ENCODE results near the gene ARID1B. TPM values are rescaled to one million over a fixed set of nuclear protein-coding genes. Genes with fewer than 3 reads are reported as not detected.
A peak's percentile ranks its signal among the peaks of the same experiment; 100 is the strongest.
"Not testable (repeated sequence)": the region's sequence is repeated elsewhere in the genome, so short reads cannot be mapped to it uniquely, and the experiment has no call there.

The ARID1B gene
- total RNA-seq, 1 experiment from 2014 or later: 63.9 TPM

DNA sequence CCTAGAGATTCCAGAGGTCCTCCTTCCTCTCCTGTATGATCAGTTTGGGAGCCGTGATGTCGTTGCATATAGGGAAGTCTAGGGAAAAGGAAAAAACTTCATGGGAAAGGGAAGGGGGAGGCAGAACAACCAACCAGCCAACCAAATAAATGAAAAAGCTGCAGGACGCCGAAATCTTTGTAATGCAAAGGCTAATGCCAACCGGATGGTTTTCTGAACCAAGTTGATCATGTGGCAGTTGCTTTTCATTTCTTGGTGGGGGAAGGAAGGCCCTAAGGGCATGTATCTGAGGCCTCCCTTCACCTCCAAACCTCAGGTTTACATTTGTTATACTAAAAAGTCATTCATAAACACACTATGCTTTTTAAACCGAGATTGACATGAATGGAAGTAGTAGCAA is 167.2 kb downstream of the ARID1B start:
- Mint-ChIP-seq H3K36me3 (ENCODE audit: insufficient read depth, unreplicated experiment) (peaks cover 13% of the 10 kb centered on the region), H3K9me3 (ENCODE audit: unreplicated experiment) (no peaks in the 10 kb centered on the region), H3K27ac (ENCODE audit: low read depth, unreplicated experiment) (no peak overlapping the region), H3K4me3 (ENCODE audit: unreplicated experiment) (no peak overlapping the region), H3K4me1 (ENCODE audit: insufficient read depth, unreplicated experiment) (peaks cover 17% of the 10 kb centered on the region), H3K27me3 (ENCODE audit: insufficient read depth, unreplicated experiment) (no peaks in the 10 kb centered on the region)
- POLR2A ChIA-PET: interaction anchor here (0.8 to 1.7 kb wide), 6 partner anchors 12 to 166 kb away, joined by 3 to 7 read pairs (median 4); no protein-coding TSS in a partner anchor
- CTCF ChIA-PET: interaction anchor here (0.5 to 1.5 kb wide), 5 partner anchors 11 to 965 kb away, joined by 3 to 5 read pairs (median 3); no protein-coding TSS in a partner anchor
- BruUV-seq (replicated peaks): no TSS peak
- intact Hi-C loops (cut with micrococcal nuclease): no loop called here
- TF ChIP-seq, protein P1, sequence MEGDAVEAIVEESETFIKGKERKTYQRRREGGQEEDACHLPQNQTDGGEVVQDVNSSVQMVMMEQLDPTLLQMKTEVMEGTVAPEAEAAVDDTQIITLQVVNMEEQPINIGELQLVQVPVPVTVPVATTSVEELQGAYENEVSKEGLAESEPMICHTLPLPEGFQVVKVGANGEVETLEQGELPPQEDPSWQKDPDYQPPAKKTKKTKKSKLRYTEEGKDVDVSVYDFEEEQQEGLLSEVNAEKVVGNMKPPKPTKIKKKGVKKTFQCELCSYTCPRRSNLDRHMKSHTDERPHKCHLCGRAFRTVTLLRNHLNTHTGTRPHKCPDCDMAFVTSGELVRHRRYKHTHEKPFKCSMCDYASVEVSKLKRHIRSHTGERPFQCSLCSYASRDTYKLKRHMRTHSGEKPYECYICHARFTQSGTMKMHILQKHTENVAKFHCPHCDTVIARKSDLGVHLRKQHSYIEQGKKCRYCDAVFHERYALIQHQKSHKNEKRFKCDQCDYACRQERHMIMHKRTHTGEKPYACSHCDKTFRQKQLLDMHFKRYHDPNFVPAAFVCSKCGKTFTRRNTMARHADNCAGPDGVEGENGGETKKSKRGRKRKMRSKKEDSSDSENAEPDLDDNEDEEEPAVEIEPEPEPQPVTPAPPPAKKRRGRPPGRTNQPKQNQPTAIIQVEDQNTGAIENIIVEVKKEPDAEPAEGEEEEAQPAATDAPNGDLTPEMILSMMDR (IDR thresholded peaks at IDR 0.05; ENCODE audit: unreplicated experiment): no peak
- no peak for DNase-seq (ENCODE audit: unreplicated experiment)

DNA sequence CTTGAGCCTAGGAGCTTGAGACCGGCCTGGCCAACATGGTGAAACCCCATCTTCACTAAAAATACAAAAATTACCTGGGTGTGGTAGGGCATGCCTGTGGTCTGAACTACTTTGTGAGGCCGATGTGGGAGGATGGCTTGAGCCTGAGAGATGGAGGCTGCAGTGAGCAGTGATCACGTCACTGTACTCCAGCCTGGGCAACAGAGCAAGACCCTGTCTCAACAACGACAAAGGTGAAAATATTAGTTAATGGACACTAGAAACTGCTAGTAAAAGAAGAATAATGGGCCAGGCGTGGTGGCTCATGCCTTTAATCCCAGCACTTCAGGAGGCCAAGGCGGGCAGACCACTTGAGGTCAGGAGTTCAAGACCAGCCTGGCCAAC is 168.6 kb downstream of the ARID1B start:
- H3K27me3 Mint-ChIP-seq (ENCODE audit: insufficient read depth, unreplicated experiment); BruUV-seq (replicated peaks); intact Hi-C loops (cut with micrococcal nuclease); H3K9me3 Mint-ChIP-seq (ENCODE audit: unreplicated experiment); H3K4me3 Mint-ChIP-seq (ENCODE audit: unreplicated experiment); DNase-seq (ENCODE audit: unreplicated experiment); CTCF ChIA-PET: not testable (repeated sequence)
- H3K36me3 Mint-ChIP-seq (ENCODE audit: insufficient read depth, unreplicated experiment): peaks cover 13% of the 10 kb centered on the region
- POLR2A ChIA-PET: interaction anchor here (0.7 to 1.0 kb wide), 3 partner anchors 9 to 117 kb away, joined by 3 to 4 read pairs (median 4); no protein-coding TSS in a partner anchor
- peaks cover 19% of the 10 kb centered on the region for H3K4me1 Mint-ChIP-seq (ENCODE audit: insufficient read depth, unreplicated experiment)
- peak overlapping the region; percentile 70 for H3K27ac Mint-ChIP-seq (ENCODE audit: low read depth, unreplicated experiment)

DNA sequence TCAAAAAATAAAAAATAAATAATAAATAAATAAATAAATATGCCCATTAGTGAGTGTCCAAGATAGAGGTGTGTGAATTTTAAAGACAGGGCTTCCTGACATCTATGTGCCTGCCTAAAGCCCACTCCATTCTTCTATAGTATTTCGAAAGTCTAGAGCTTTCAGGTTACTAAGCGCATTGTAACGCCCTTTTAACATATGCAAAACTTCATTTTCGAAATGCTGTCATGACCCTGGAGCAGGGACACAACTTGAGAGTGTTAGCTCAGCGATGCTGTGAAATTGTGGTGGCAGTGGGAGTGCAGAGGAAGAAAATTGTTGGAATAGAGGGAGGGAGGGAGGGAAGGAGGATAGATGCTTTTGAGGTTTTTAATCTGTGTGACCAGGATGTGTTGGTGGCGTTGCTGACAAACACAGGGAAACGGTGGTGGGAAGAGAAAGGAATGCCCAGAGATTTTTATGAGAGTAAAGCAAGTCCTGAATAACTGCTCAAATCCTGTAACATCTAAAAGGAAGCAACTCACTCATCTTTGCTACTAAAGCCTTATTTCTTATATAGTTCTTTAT is 169.3 kb downstream of the ARID1B start:
- Mint-ChIP-seq H3K36me3 (ENCODE audit: insufficient read depth, unreplicated experiment) (peaks cover 13% of the 10 kb centered on the region), H3K4me1 (ENCODE audit: insufficient read depth, unreplicated experiment) (peaks cover 19% of the 10 kb centered on the region), H3K27me3 (ENCODE audit: insufficient read depth, unreplicated experiment) (no peaks in the 10 kb centered on the region), H3K27ac (ENCODE audit: low read depth, unreplicated experiment) (no peak overlapping the region), H3K4me3 (ENCODE audit: unreplicated experiment) (no peak overlapping the region), H3K9me3 (ENCODE audit: unreplicated experiment) (no peaks in the 10 kb centered on the region)
- intact Hi-C loops (cut with micrococcal nuclease): no loop called here
- CTCF ChIA-PET: no interaction called here
- TF ChIP-seq, protein P1 (IDR thresholded peaks at IDR 0.05; ENCODE audit: unreplicated experiment): no peak
- DNase-seq (ENCODE audit: unreplicated experiment): no peak
- no TSS peak for BruUV-seq (replicated peaks)
- POLR2A ChIA-PET: interaction anchor here (1.0 kb wide), 1 partner anchor 9 kb away, joined by 4 read pairs; no protein-coding TSS in a partner anchor

DNA sequence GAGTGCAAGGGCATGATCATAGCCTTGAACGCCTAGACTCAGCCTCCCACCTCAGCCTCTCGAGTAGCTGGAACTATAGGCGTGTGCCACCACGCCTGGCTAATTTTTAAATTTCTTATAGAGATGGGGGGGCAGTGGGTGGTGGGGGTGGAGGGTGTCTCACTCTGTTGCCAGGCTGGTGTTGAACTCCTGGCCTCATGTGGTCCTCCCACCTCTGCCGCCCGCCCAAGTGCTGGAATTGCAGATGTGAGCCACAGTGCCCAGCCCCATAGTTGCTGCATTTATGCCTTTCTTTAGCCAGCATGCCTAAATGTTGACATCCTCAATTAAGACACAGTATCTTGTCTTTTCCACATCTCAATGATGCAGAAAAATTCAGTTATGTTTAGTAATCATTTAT is 171.1 kb downstream of the ARID1B start:
- BruUV-seq (replicated peaks): no TSS peak
- DNase-seq (ENCODE audit: unreplicated experiment): no peak

More for the DNA sequence above, 171.1 kb downstream of the ARID1B start:
- H3K27me3 Mint-ChIP-seq (ENCODE audit: insufficient read depth, unreplicated experiment): no peaks in the 10 kb centered on the region
- CTCF ChIA-PET: interaction anchor here (0.6 to 1.1 kb wide), 5 partner anchors 70 to 165 kb away, joined by 3 to 4 read pairs (median 3); no protein-coding TSS in a partner anchor
- H3K27ac Mint-ChIP-seq (ENCODE audit: low read depth, unreplicated experiment): no peak overlapping the region
- peaks cover 13% of the 10 kb centered on the region for H3K36me3 Mint-ChIP-seq (ENCODE audit: insufficient read depth, unreplicated experiment)
- POLR2A ChIA-PET: interaction anchor here (0.7 to 3.3 kb wide), 13 partner anchors 9 to 1631 kb away, joined by 3 to 23 read pairs (median 6); partner anchors contain the start of gene ARID1B
- no peak overlapping the region for H3K4me3 Mint-ChIP-seq (ENCODE audit: unreplicated experiment)
- TF ChIP-seq, protein P1 (IDR thresholded peaks at IDR 0.05; ENCODE audit: unreplicated experiment): no peak
- intact Hi-C loops (cut with micrococcal nuclease): loop anchor here (2.0 kb wide), 1 partner anchor 261 kb away; no protein-coding TSS in a partner anchor
- no peaks in the 10 kb centered on the region for H3K9me3 Mint-ChIP-seq (ENCODE audit: unreplicated experiment)
- H3K4me1 Mint-ChIP-seq (ENCODE audit: insufficient read depth, unreplicated experiment): peaks cover 22% of the 10 kb centered on the region

Data from MCF 10A (cell line).